HG02840 (cell line): ENCODE results near the gene DHX29.

Source experiments
- ATAC-seq: cut with Tn5 transposase; IDR thresholded peaks from one replicate; pipeline ENCODE4 v1.9.1; 2021; ENCODE audit warnings: mild to moderate bottlenecking, moderate library complexity, moderate number of reproducible peaks; ENCODE audit not compliant: unreplicated experiment, low FRiP score

The DHX29 gene, protein sequence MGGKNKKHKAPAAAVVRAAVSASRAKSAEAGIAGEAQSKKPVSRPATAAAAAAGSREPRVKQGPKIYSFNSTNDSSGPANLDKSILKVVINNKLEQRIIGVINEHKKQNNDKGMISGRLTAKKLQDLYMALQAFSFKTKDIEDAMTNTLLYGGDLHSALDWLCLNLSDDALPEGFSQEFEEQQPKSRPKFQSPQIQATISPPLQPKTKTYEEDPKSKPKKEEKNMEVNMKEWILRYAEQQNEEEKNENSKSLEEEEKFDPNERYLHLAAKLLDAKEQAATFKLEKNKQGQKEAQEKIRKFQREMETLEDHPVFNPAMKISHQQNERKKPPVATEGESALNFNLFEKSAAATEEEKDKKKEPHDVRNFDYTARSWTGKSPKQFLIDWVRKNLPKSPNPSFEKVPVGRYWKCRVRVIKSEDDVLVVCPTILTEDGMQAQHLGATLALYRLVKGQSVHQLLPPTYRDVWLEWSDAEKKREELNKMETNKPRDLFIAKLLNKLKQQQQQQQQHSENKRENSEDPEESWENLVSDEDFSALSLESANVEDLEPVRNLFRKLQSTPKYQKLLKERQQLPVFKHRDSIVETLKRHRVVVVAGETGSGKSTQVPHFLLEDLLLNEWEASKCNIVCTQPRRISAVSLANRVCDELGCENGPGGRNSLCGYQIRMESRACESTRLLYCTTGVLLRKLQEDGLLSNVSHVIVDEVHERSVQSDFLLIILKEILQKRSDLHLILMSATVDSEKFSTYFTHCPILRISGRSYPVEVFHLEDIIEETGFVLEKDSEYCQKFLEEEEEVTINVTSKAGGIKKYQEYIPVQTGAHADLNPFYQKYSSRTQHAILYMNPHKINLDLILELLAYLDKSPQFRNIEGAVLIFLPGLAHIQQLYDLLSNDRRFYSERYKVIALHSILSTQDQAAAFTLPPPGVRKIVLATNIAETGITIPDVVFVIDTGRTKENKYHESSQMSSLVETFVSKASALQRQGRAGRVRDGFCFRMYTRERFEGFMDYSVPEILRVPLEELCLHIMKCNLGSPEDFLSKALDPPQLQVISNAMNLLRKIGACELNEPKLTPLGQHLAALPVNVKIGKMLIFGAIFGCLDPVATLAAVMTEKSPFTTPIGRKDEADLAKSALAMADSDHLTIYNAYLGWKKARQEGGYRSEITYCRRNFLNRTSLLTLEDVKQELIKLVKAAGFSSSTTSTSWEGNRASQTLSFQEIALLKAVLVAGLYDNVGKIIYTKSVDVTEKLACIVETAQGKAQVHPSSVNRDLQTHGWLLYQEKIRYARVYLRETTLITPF (N-terminal part only)

DNA sequence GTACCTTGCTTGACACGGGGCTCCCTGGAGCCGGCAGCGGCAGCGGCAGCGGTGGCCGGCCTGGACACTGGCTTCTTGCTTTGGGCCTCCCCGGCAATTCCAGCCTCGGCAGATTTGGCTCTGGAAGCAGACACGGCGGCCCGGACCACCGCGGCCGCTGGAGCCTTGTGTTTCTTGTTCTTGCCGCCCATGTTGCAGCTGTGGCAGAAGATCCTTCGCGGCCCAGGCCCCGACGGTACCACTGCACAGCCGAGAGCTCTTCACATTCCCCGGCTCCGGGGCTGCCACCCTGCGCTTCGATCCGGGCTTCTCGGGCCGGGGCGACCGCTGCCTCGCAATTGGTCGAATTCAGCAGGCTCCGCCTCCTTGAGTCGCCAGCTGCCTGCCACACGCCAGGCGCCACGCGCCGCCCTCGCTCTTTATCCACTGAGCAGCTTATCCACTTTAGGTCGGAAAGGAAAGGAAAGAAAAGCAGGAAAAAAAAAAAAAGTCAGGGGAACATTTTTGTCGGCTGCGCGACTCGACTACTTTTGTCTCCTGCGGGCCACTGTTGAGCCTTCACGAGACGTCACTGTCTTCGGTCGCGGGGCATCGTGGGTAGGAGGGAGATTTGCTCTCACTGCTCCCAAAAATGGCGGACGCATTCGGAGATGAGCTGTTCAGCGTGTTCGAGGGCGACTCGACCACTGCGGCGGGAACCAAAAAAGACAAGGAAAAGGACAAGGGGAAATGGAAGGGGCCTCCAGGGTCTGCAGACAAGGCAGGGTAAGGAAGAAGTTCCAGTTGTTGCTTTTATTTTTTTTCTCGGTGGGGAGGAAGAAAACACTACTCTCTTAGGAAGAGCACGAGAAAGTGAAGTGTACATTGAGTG lies at the start of gene DHX29, which contains the start of gene MTREX:
Gene DHX29 (minus strand): TSS at position 312 of the 871 bp plus-strand sequence. CDS start 121 bp downstream, at position 191.
Gene MTREX (plus strand): TSS at position 607 of the 871 bp plus-strand sequence. CDS start 25 bp downstream, at position 632.
- peak; percentile 92 for ATAC-seq

DNA sequence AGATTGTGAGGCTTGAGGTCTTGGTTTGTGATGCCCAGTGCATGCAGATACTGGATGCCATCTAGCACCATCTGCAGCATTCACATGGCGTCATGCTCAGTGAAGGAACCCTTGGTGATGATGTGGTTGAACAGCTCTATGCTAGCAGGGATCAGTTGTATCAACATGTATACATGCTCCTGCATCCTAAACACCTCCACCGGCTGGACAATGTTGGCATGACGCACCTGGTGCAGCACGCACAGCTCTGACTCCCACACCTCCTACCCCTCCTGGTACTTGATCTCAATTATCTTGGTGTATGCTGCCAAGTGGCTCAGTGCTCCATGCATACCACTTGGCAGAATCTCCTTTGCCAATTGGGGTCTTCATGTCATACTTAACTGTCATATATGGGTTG lies 49.4 kb upstream of the DHX29 start:
- ATAC-seq: no peak

DNA sequence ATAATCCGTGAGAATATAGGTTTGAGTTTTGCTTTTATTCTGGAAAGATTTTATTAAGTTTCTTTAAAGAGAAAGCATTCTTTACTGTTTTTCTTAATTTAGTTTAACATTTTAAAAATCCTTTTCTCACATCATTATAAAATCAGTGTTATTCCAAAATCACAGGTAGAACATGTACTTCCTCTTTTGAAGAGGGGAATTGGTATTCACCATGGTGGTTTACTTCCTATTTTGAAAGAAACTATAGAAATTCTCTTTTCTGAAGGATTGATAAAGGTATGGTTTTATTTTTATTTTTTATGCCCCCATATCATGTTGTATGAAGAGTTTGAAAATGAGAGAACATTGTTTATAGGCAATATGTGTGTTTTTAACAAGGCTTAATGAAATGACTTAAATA lies 43.3 kb upstream of the DHX29 start:
- ATAC-seq: no peak

DNA sequence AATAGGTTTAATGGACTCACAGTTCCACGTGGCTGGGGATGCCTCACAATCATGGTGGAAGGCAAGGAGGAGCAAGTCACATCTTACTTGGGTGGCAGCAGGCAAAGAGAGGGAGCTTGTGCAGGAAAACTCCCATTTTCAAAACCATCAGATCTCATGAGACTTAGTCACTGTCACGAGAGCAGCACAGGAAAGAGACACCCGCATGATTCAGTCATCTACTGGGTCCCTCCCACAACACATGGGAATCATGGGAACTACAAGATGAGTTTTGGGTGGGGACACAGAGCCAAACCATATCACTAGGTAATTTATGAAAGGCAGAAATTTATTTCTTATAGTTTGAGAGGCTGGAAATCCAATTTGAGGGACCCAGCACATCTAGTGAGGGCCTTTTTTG lies 40.3 kb upstream of the DHX29 start:
- ATAC-seq: no peak

DNA sequence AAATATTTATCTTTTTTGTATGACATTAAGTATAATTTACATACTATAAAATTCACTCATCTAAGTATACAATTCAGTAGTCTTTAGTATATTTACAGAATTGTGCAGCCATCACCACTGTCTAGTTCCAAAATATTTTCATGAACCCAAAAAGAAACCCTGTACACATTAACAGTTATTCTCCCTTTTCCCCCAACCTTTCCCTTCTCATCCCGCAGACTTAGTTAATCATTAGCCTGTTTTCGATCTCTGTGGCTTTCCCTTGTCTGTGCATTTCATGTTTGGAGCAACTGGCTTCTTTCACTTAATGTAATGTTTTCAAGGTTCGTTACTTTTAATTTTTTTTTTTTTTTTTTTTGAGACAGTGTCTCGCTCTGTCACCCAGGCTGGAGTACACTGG lies 37.8 kb upstream of the DHX29 start:
- ATAC-seq: no peak

DNA sequence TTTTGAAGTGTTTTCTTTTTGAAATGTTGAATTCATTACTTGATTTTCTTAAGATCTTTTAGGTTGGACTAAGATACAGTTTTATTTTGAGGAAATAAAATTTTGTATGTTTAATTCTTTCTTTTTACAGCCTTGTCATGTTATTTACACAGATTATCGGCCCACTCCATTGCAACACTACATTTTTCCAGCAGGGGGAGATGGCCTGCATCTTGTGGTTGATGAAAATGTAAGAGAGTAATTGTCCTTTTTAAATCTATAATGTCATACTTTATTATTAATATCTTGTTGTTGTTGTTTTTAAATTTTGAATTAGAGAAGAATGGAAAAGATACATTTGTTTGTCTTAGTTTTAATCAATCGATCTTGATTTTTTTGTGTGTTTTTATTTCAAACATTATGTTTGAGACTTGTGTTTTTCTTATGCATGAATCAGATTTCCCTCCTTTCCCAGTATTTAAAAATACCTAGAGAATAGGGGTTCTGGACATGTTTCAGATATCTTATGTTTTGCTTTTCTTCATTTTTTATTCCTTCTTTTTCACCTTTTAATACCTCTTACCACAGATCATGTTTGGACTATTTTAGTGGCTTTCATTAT lies 37.0 kb upstream of the DHX29 start:
- ATAC-seq: no peak

DNA sequence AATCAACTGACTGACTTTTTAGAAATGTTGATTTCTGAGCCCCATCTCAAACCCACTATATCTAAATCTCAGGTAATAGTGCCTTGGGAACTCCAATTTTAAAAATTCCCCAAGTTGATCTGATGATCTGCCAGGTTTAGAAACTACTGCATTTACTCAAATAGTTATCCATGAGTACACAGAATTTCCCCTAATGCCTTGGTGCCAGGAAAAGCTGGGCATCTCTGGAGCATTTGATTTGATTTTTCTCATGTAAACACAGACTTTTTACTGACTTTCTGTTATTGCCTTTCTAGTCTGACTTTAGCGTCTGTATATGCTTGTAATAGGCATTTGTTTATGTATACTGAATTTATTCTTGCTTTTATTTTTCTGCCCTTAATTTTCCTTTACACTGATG lies 36.1 kb upstream of the DHX29 start:
- ATAC-seq: no peak

DNA sequence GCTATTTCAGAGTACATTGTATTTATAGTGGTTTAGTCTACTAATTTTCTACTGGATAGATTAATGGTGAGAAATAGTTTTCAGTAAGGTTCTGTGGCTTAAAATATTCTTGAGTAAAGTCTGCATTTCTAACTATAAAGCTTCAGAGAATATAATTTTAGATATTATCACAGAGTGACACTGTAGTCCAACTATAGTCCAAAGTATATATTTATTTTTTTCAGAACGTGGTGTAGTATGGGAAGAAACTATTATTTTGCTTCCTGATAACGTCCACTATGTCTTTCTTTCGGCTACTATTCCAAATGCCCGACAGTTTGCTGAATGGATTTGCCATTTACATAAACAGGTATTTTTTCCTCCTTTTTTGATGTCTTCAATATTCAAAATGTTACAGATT lies 35.6 kb upstream of the DHX29 start:
- ATAC-seq: no peak

DNA sequence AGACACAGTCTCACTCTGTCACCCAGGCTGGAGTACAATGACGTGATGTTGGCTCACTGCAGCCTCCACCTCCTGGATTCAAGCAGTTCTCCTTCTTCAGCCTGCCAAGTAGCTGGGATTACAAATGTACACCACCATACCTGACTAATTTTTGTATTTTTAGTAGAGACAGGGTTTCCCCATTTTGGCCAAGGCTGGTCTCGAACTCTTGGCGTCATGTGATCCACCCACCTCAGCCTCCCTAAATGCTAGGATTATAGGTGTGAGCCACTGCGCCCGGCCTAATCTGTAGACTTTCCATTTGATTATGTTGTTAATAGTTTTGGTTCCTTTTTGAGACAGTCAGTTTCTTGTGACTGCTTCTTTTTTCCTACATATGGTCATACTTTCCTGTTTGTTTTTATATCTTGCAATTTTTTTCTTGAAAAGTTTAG lies 31.3 kb upstream of the DHX29 start:
- ATAC-seq: peak; percentile 54

DNA sequence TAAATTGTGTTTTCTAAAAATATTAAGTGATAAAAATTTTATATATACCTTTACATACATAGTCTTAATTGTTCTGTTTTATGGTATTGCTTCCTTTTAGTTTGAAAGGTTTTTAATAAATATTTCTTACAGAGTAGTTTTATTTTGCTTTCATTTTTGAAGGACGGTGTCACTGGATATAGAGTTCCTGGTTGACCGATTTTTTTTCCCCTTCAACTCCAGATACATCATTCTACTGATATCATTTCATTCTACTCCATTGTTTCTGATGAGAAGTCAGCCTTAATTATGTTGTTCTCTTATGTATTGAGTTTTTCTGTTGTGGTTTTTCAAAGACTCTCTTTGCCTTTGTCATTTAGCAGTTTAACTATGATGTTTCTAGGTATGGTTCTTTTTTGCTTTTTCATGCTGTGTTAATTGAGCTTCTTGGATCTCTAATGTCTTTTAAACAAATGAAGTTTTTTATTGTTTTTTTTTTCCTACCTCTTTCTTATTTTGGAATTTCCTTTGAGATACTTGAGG lies 30.7 kb upstream of the DHX29 start:
- no peak for ATAC-seq

DNA sequence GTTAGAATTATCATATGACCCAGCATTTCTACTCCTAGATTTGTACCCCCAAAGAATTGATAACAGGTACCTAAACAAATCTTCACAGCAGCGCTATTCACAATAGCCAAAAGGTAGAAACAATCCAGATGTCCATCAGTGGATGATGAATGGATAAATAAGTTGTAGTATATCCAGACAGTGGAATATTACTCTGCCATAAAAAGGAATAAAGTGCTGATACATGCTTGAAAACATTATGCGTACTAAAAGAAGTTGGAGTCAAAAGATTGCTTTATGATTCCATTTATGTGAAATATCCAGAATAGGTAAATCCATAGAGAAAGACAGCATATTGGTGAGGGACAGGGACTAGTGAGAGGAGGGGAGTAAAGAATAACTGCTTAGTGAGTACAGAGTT lies 26.3 kb upstream of the DHX29 start:
- no peak for ATAC-seq

DNA sequence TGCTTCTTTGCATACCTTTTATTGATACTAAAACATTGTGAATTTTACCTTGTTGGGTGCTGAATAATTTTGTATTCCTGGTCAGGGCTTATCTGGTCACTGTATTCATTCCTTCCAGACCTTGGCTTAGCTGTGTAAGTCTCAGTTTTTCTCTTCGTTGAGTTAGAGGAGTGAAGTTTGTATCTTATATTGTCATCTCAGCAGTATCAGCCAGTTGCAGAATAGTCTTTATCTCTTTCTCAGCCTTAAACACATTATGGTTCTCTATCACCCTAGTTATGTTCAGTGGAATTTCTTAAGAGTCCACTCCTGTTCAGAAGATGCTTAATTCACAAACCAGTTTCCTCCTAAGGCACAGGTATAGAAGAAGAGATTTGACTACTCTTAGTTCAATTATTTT lies 25.5 kb upstream of the DHX29 start:
- no peak for ATAC-seq

DNA sequence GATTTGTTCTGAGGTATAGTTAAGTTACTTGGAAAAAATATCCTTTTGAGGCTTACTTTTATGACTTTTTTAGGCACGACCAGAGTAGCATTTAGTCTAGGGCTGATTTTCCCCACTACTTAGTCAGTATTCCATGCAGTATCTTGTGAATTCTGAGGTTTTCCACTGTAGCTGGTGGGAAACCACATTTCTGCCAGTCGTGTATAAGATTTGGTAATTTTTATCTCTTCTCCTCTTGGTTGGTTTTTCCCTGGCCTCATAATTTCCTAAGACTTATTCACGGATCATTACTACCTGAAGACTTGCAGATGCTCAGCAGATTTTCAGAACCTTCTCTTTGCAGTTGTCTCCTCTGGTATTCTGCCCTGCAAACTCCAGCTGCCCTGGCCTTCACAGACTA lies 23.8 kb upstream of the DHX29 start:
- ATAC-seq: no peak

DNA sequence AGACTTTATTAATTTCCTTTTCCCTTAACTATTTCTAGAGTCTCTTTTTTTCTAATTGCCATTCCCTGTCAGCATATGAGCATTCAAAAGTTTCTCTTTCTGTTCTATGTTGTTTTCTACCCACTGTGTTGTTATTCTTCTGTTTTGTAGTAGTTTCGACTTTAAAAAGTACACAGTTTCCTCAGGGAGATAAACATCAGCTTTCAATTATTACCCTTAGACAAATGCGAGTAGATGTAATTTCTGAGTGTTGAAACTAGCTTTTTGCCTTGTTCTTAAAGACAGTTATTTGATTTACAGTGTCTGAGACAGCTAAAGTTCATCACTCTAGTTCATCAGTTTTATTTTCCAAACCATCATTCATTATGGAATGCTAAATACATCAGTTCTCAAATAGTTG lies 19.8 kb upstream of the DHX29 start:
- ATAC-seq: no peak

DNA sequence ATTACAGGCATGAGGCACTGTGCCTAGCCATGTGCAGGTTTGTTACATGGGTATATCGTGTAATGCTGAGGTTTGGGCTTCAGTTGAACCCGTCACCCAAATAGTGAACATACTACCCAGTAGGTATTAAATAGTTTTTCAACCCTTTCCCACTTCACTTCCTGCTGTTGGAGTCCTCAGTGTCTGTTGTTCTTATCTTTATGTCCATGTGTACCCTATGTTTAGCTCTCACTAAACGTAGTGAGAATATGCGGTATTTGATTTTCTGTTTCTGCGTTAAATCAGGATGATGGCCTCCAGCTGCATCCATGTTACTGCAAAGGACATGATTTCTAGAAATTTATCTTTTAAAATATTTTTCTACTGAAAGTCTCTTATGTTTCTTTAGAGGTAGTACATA lies 18.1 kb upstream of the DHX29 start:
- ATAC-seq: no peak

DNA sequence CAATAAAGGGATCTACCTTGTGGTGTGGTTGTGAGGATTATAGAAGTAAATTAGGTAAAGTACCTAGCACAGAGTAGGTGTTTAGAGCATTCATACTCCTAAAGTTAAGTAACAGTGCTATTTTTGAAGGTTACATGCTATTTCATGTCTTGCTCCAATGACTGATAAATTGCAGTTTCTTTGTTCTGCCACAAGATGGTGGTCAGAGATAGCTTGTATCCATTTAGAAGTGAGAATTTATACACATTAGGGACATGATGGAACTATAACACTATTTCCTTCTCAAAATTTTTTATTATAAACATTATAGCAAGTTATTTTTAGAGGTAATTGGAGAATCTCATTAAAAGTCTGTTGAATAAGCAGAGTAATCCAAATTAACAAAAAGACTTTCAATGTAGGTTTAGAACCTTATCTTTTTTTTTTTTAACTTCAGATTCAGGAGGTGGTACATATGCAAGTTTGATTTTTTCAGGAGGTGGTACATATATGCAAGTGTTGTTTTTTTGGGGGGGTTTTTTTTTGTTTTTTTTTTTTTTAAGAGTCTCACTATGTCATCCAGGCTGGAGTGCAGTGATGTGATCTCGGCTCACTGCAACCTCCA lies 17.4 kb upstream of the DHX29 start:
- ATAC-seq: no peak

DNA sequence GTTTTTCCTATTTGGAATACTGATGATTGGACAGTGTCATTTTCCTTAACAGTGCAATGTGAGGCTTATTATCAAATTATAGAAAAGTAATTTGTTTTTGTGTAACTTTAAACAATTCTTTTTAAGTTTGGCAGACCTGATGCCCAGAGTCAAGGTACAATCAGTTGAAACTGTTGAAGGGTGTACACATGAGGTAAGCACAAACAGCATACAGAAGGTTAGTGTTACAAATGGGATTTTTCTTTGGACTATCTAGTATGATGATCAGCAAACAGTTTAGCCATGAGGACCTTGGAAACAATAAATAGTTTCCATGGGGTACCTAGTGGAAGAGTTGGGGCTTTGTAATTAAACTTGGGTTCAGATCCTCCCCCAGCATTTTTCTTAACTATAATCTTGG lies 16.5 kb upstream of the DHX29 start:
- ATAC-seq: no peak

DNA sequence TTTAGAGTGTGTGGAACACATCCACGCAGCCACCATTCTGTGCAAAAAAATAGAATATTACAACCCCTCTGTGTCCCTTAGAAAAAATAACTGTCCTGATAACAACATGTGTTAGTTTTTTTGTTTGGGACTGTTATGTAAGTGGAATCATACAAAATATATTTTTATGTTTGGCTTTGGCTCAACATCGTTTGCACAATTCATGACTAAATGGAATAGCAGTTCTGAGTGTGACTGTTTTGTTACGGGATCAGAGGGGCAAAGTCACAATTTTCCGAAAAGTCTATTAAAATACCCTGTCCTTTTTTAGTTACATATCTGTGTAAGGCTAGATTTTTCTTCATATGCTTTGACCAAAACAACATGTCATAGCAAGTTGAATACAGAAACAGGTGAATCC lies 13.1 kb upstream of the DHX29 start:
- ATAC-seq: no peak

DNA sequence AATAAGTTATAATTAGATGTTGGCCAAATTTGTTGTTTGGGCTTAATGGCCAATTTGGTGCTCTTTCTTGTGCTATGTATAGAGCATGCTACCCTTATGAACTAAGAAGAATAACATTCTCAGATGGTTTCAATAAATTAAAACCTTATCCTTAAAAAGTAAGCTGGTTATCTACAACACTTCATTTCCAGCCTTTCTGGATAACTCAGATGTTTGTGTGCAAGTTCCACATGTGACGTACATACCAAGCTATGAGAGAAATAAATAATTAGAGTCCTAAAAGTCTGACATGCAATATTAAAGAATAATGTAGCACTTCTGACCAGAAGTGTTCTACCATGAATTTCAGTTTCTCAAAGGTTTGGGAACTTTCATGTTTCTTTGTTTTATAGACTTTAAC lies 12.0 kb upstream of the DHX29 start:
- ATAC-seq: no peak
